RWPE2 (cell line): ENCODE measurements around the gene SYN1.

Experiments
- ATAC-seq: fragments of 200-7000 bp; cut with Tn5 transposase; 3 replicates; pipeline ENCODE4 v1.9.1; 2021; ENCODE audit warnings: low read depth
- DNase-seq: peaks from one replicate; pipeline ENCODE4 v3.0.0-alpha.2; 2020; ENCODE audit warnings: low spot score
- H3K27ac ChIP-seq: fragments of 450-650 bp; 2 replicates; pipeline ENCODE4 v1.5.1; 2017; ENCODE audit warnings: mild to moderate bottlenecking; ENCODE audit not compliant: poor library complexity, severe bottlenecking
- H3K27me3 ChIP-seq: fragments of 250-450 bp; sonication (Bioruptor Pico); 2 replicates; pipeline ENCODE4 v1.5.1; 2021; ENCODE audit warnings: mild to moderate bottlenecking, moderate library complexity; ENCODE audit not compliant: insufficient read depth, poor library complexity, severe bottlenecking
- H3K36me3 ChIP-seq: fragments of 250-450 bp; sonication (Bioruptor Pico); 2 replicates; pipeline ENCODE4 v1.5.1; 2020; ENCODE audit warnings: low read depth, mild to moderate bottlenecking, moderate library complexity
- H3K4me1 ChIP-seq: fragments of 250-450 bp; sonication (Bioruptor Pico); 2 replicates; pipeline ENCODE4 v1.5.1; 2021; ENCODE audit warnings: mild to moderate bottlenecking, moderate library complexity; ENCODE audit not compliant: insufficient read depth, poor library complexity, severe bottlenecking
- H3K4me3 ChIP-seq: fragments of 250-450 bp; sonication (Bioruptor Pico); 2 replicates; pipeline ENCODE4 v1.5.1; 2021; ENCODE audit warnings: mild to moderate bottlenecking, moderate library complexity; ENCODE audit not compliant: severe bottlenecking
- H3K9me3 ChIP-seq: fragments of 250-450 bp; sonication (Bioruptor Pico); 2 replicates; pipeline ENCODE4 v1.5.1; 2021; ENCODE audit warnings: mild to moderate bottlenecking, moderate library complexity; ENCODE audit not compliant: severe bottlenecking
- CTCF ChIP-seq: fragments of 450-650 bp; IDR thresholded peaks from one replicate; pipeline ENCODE4 v1.5.1; 2017; ENCODE audit warnings: mild to moderate bottlenecking, moderate library complexity; ENCODE audit not compliant: poor library complexity, severe bottlenecking

Gene SYN1

GRCh38 chrX:47634871-47635575 lies 15.4 kb upstream of the SYN1 start:
- DNase-seq: no peak
- peaks cover 5% of the 10 kb centered on the region for H3K36me3 ChIP-seq
- no peak overlapping the region for H3K27ac ChIP-seq
- no peak overlapping the region for H3K4me3 ChIP-seq
- no peaks in the 10 kb centered on the region for H3K27me3 ChIP-seq
- no peaks in the 10 kb centered on the region for H3K9me3 ChIP-seq
- TF ChIP-seq CTCF: no peak
- ATAC-seq: no peak
- H3K4me1 ChIP-seq: no peaks in the 10 kb centered on the region

- no peaks in the 10 kb centered on the region for H3K27me3 ChIP-seq
- DNase-seq (no peak), ATAC-seq (no peak)
- H3K4me1 ChIP-seq: no peaks in the 10 kb centered on the region
- no peak overlapping the region for H3K4me3 ChIP-seq
- TF ChIP-seq CTCF: no peak
- H3K9me3 ChIP-seq: no peaks in the 10 kb centered on the region
- no peaks in the 10 kb centered on the region; the same call in 1 of the 2 replicates for H3K36me3 ChIP-seq
- no peak overlapping the region for H3K27ac ChIP-seq
Measured at GRCh38 chrX:47633689-47634590, 14.3 kb upstream of the SYN1 start.

- no peak overlapping the region for H3K4me3 ChIP-seq
- H3K27me3 ChIP-seq: no peaks in the 10 kb centered on the region
- no peaks in the 10 kb centered on the region for H3K9me3 ChIP-seq
- no peaks in the 10 kb centered on the region; the same call in 1 of the 2 replicates for H3K36me3 ChIP-seq
- no peak for TF ChIP-seq CTCF
- no peak for DNase-seq
- no peak overlapping the region for H3K27ac ChIP-seq
- no peak for ATAC-seq
- H3K4me1 ChIP-seq: no peaks in the 10 kb centered on the region
Measured at GRCh38 chrX:47632666-47633065, 13.0 kb upstream of the SYN1 start.

GRCh38 chrX:47631676-47632075 lies 12.0 kb upstream of the SYN1 start:
- Histone ChIP-seq H3K4me1 (no peaks in the 10 kb centered on the region), H3K9me3 (no peaks in the 10 kb centered on the region)
- TF ChIP-seq CTCF: no peak

More at GRCh38 chrX:47631676-47632075, 12.0 kb upstream of the SYN1 start:
- H3K27me3 ChIP-seq: no peaks in the 10 kb centered on the region
- no peak overlapping the region for H3K27ac ChIP-seq
- no peaks in the 10 kb centered on the region; the same call in 1 of the 2 replicates for H3K36me3 ChIP-seq
- no peak overlapping the region for H3K4me3 ChIP-seq
- ATAC-seq (no peak), DNase-seq (no peak)
